Esophagus muscularis mucosa (tissue), 3 donors: Measurements from ENCODE around the gene FAM53A.

Experiments
- EP300 ChIP-seq: sonication (generic); formaldehyde crosslinking; IDR thresholded peaks from one replicate; pipeline ENCODE4 v1.6.1; 2017; ENCODE audit warnings: antibody characterized with exemption
- TF ChIP-seq, protein P1 (sequence below), 3 experiments: fragments of 200-600 bp in 2 of 3; fragments of 450-650 bp in 1 of 3; sonication (generic) in 2 of 3; IDR thresholded peaks; one replicate each; pipeline ENCODE4 v1.5.1; 2017 to 2019; ENCODE audit warnings: antibody characterized with exemption in 3 of 3, mild to moderate bottlenecking in 2 of 3, moderate library complexity in 1 of 3

DNA sequence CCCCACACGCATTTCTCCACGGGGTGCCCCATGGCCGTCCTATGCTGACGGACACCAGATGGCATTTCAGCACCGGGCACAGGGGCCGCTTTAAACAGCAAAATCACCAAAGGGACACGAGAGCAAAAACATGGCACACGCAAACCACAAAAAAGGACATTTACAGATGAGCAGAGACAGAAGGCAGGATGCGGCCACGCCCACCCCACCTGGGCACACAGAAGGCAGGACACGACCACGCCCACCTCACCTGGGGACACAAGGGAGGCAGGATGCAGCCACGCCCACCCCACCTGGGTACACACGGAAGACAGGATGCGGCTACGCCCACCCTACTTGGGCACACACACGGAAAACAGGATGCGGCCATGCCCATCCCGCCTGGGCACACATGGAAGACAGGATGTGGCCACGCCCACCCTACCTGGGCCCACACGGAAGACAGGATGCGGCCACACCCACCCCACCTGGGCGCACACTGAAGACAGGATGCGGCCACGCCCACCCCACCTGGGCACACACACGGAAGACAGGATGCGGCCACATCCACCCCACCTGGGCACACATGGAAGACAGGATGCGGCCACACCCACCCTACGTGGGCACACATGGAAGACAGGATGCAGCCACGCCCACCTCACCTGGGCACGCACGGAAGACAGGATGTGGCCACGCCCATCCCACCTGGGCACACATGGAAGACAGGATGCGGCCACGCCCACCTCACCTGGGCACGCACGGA lies 69.1 kb downstream of the FAM53A start:
- TF ChIP-seq EP300, result no peak
- TF ChIP-seq, protein P1, sequence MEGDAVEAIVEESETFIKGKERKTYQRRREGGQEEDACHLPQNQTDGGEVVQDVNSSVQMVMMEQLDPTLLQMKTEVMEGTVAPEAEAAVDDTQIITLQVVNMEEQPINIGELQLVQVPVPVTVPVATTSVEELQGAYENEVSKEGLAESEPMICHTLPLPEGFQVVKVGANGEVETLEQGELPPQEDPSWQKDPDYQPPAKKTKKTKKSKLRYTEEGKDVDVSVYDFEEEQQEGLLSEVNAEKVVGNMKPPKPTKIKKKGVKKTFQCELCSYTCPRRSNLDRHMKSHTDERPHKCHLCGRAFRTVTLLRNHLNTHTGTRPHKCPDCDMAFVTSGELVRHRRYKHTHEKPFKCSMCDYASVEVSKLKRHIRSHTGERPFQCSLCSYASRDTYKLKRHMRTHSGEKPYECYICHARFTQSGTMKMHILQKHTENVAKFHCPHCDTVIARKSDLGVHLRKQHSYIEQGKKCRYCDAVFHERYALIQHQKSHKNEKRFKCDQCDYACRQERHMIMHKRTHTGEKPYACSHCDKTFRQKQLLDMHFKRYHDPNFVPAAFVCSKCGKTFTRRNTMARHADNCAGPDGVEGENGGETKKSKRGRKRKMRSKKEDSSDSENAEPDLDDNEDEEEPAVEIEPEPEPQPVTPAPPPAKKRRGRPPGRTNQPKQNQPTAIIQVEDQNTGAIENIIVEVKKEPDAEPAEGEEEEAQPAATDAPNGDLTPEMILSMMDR (IDR thresholded peaks at IDR 0.05), result no peak
